H54 (cell line): ENCODE measurements around the gene CCDC152.

ENCODE experiments used
- DNase-seq: peaks from one replicate; pipeline ENCODE4 v3.0.0; 2011; ENCODE audit warnings: low spot score, mixed read lengths; ENCODE audit not compliant: insufficient read length
- FAIRE-seq: peaks from 3 replicates; lab custom pipeline; 2011; peaks lifted over from hg19 to GRCh38; lab: Jason Lieb, UNC
- POLR2A ChIP-seq: IDR thresholded peaks from 2 replicates; pipeline ENCODE4 v1.6.1; 2011; ENCODE audit warnings: low read depth, mild to moderate bottlenecking, low read length

Gene CCDC152

GRCh38 chr5:42759456-42759855, 2.8 kb downstream of the CCDC152 start:
- DNase-seq (no peak), FAIRE-seq (no peak)
- TF ChIP-seq POLR2A: no peak

DNA sequence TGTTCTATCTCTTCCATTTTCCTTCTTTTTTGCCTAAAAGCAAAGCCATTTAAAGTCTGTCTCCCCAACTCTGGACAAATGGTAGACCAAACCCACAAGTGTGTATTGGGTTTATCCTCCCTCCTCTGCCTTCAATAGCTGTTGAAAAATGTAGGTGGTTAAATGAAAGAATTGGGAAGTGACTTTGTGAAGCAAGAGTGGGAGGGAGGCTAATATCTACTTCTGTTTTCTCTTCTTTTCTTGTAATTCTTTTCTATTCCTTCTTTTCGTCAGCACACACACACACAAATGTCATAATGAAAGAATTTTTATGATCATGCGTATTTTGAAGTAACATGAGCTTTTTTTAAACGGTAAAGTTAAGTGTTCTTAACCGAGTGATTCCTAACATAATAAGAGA, 3.8 kb downstream of the CCDC152 start:
- no peak for FAIRE-seq
- DNase-seq: no peak
- TF ChIP-seq POLR2A: no peak

DNA sequence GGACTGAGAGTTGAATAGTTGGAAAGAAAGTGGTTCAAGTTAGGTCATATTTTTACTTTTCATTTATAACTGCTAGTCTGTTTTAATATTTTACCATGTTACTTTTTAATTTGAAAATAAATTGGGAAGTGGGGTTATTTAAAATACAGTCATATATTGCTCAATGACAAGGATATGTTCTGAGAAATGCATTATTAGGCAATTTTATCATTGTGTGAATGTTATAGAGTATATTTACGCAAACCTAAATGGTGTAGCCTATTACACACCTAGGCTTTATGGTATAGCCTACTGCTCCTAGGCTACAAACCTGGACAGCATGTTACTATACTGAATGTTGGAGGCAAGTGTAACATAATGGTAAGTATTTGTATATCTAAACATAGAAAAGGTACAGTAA, 5.2 kb downstream of the CCDC152 start:
- FAIRE-seq (no peak), DNase-seq (no peak)
- no peak for TF ChIP-seq POLR2A

GRCh38 chr5:42767491-42768105, 11.0 kb downstream of the CCDC152 start:
- DNase-seq (no peak), FAIRE-seq (peak; percentile 81)
- no peak for TF ChIP-seq POLR2A

- no peak for DNase-seq
- no peak for TF ChIP-seq POLR2A
- no peak for FAIRE-seq
Measured at GRCh38 chr5:42768106-42768504, 11.5 kb downstream of the CCDC152 start.

GRCh38 chr5:42770003-42770402, 13.4 kb downstream of the CCDC152 start:
- FAIRE-seq (no peak), DNase-seq (no peak)
- no peak for TF ChIP-seq POLR2A

DNA sequence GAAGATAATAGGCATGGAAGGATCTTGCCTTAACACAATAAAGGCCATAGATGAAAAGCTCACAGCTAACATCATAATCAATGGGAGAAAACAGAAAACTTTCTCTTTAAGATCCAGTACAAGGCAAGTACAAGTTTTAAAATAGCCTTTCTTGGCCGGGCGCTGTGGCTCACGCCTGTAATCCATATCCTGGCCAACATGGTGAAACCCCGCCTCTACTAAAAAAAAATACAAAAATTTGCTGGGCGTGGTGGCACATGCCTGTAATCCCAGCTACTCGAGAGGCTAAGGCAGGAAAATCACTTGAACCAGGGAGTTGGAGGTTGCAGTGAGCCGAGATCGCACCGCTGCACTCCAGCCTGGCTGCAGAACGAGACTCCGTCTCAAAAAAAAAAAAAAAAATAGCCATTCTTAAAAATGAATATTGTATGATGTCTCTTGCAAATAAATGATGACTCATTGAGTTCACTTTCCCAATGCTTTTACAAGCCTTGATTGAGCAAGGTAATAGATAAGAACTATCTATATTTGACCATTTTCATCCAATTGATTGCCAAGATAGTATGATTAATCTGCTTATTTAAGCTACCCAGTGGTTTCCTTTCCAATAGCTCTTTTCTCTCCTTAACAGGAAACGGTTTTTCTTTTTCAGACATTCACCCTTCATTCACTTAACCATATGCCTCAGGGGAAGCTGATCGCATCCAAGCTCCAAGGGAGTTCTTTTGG, 15.8 kb downstream of the CCDC152 start:
- FAIRE-seq (no peak), DNase-seq (no peak)
- no peak for TF ChIP-seq POLR2A

DNA sequence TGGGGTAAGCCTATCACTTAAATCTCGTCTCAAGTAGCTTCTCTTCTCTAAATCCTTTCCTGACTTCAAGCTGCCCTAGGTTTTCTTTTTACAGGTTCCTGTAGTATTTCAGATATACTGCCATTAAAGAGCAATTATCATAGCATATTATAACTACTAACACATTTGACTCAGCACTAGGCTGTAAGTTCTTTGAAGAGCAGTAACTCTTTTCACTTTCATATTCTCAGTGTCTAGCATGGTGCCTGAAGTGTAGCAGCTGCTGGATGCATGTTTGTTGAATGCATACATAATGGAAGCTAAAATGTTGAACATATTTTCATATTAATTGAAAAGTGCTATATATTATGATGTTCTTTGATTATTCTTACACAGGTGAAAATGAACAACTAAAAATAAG, 22.5 kb downstream of the CCDC152 start:
- DNase-seq: no peak
- TF ChIP-seq POLR2A: no peak
- no peak for FAIRE-seq

GRCh38 chr5:42781584-42781983, 25.0 kb downstream of the CCDC152 start:
- DNase-seq (no peak), FAIRE-seq (no peak)
- TF ChIP-seq POLR2A: no peak

DNA sequence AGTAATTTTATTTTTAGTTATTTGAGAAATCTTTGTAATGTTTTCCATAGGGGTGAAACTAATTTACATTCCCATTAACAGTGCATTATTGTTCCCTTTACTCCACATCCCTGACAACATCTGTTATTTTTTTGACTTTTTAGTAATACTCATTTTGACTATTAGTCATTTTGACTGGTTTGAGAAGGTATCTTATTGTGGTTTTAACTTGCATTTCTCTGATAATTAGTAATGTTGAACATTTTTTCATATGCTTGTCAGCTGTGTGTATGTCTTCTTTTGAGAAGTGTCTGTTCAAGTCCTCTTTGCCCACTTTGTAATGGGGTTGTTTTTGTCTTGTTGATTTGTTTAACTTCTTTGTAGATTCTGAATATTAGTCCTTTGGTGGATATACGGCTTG, 27.5 kb downstream of the CCDC152 start:
- FAIRE-seq: no peak
- no peak for TF ChIP-seq POLR2A
- DNase-seq: no peak

- no peak for TF ChIP-seq POLR2A
- DNase-seq (no peak), FAIRE-seq (no peak)
Measured at GRCh38 chr5:42785756-42786155, 29.1 kb downstream of the CCDC152 start.

DNA sequence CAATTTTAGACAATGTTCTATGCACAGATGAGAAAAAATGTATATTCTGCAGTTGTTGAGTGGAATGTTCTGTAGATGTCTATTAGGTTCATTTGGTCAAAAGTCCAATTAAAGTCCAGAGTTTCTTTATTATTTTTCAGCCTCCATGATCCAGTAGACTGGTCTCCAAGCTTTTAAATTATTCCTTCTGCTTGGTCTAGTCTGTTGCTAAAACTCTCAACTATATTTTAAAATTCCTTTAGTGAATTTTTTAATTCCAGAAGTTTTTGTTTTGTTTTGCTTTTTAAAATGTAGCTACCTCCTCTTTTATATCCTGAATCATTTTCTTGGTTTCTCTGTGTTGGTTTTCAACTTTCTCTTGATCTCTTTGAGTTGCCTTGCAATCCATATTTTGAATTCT, 30.5 kb downstream of the CCDC152 start:
- TF ChIP-seq POLR2A: no peak
- DNase-seq (no peak), FAIRE-seq (no peak)

GRCh38 chr5:42787845-42788244, 31.2 kb downstream of the CCDC152 start:
- DNase-seq (no peak), FAIRE-seq (no peak)
- no peak for TF ChIP-seq POLR2A

- DNase-seq: no peak
- no peak for FAIRE-seq
- TF ChIP-seq POLR2A: no peak
Measured at GRCh38 chr5:42791151-42791550, 34.5 kb downstream of the CCDC152 start.
